Right lobe of liver (tissue), 6 donors: ENCODE measurements around the gene SLC9A8. TPM values are rescaled to one million over a fixed set of nuclear protein-coding genes. Genes with fewer than 3 reads are reported as not detected.
"Not testable (repeated sequence)": the region's sequence is repeated elsewhere in the genome, so short reads cannot be mapped to it uniquely, and the experiment has no call there.

ENCODE experiments used
- ATAC-seq, 4 donors: fragments of 200-7000 bp; cut with Tn5 transposase; one replicate each; pipeline ENCODE4 v1.9.1; 2020; ENCODE audit warnings: mild to moderate bottlenecking in 4 of 4, moderate library complexity in 4 of 4
- DNase-seq, 3 donors: peaks; one replicate each; pipeline ENCODE4 v3.0.0-alpha.2; 2020
- H3K27ac ChIP-seq, 3 donors: fragments of 200-600 bp; one replicate each; pipeline ENCODE4 v1.8.0; 2022
- H3K27me3 ChIP-seq, 2 donors: fragments of 200-600 bp; one replicate each; pipeline ENCODE4 v1.8.0; 2022
- H3K36me3 ChIP-seq, 4 donors: fragments of 200-600 bp; sonication (generic) in 1 of 4; one replicate each; pipeline versions ENCODE4 v1.5.1 to v1.8.0; 2017 to 2022; ENCODE audit warnings: control low read depth in 1 of 4
- H3K4me1 ChIP-seq, 4 donors: fragments of 200-600 bp; sonication (generic) in 1 of 4; one replicate each; pipeline versions ENCODE4 v1.5.1 to v1.8.0; 2017 to 2022; ENCODE audit warnings: control low read depth in 1 of 4
- H3K4me3 ChIP-seq, 3 donors: fragments of 200-600 bp; one replicate each; pipeline ENCODE4 v1.8.0; 2022
- H3K9me3 ChIP-seq, 4 donors: fragments of 200-600 bp; sonication (generic) in 1 of 4; one replicate each; pipeline versions ENCODE4 v1.5.1 to v1.8.0; 2017 to 2022; ENCODE audit warnings: control low read depth in 1 of 4
- CTCF ChIP-seq, 4 donors: fragments of 200-600 bp in 3 of 4; fragments of 450-650 bp in 1 of 4; IDR thresholded peaks; one replicate each; pipeline versions ENCODE4 v1.5.1 to v1.8.0; 2016 to 2022; ENCODE audit warnings: antibody characterized with exemption in 4 of 4, mild to moderate bottlenecking in 2 of 4
- POLR2A ChIP-seq: fragments of 450-650 bp; IDR thresholded peaks from one replicate; pipeline ENCODE4 v1.6.1; 2017; ENCODE audit warnings: antibody characterized with exemption, mild to moderate bottlenecking
- WGBS: methylation state at CpG from one replicate; pipeline ENCODE4 v1.1.6; 2018; ENCODE audit warnings: low coverage, low lambda C conversion rate; ENCODE audit not compliant: insufficient coverage; ENCODE audit errors: missing lambda C conversion rate; 5-methylcytosine and 5-hydroxymethylcytosine counted together
- intact Hi-C, 2 donors: fragments of 100-400 bp; cut with DNase I; formaldehyde crosslinking; loops; one replicate each; pipeline versions ENCODE4 v1.11.2 to v1.14.1; 2022
- total RNA-seq, 6 experiments: library from RNA; depleted of rRNA in 2 of 6; stranded (reverse); fragments of >200 nt in 2 of 6; fragmentation: NEBNext Ultra II Directional in 3 of 6; extraction: Animal tissue kit (Norgen Biotek cat#: 25700) in 3 of 6; gene quantifications; one replicate each; pipeline versions ENCODE4 v1.1.0 to v1.2.4, GENCODE V29; 2016 to 2023
- donor health status: DM: no; HTN: yes; CAD: no.
- donor health status: DM: no; HTN: no; CAD: no.
- donor health status: DM: no; HTN: no; CAD: no.
- donor health status: DM: no; HTN: yes; CAD: no.
- donor health status: DM: no; HTN: yes; CAD: no.

The SLC9A8 gene
- total RNA-seq, 6 experiments from 2014 or later: 6.8 to 10.6 (median 9.6) TPM

- Histone ChIP-seq H3K27ac (no peak overlapping the region), H3K36me3 (peaks cover 0 to 12% (median 1%) of the 10 kb centered on the region in 4 donors), H3K4me3 (no peak overlapping the region), H3K27me3 (no peaks in the 10 kb centered on the region), H3K4me1 (no peaks in the 10 kb centered on the region), H3K9me3 (no peaks in the 10 kb centered on the region)
- intact Hi-C loops: no loop called here
- TF ChIP-seq CTCF (IDR thresholded peaks at IDR 0.05) (no peak), POLR2A (no peak)
- ATAC-seq (no peak), DNase-seq (no peak)
- WGBS: 90% methylated on average over 2 of the region's 2 CpGs
Observed at GRCh38 chr20:49858076-49858585, 45.5 kb downstream of the SLC9A8 start.

- no peaks in the 10 kb centered on the region for H3K27me3 ChIP-seq
- 83% methylated on average over 2 of the region's 6 CpGs for WGBS
- intact Hi-C loops: no loop called here
- TF ChIP-seq CTCF (IDR thresholded peaks at IDR 0.05) (no peak), POLR2A (no peak)
- no peak overlapping the region for H3K27ac ChIP-seq
- peaks cover 0 to 10% (median 1%) of the 10 kb centered on the region in 4 donors for H3K36me3 ChIP-seq
- H3K4me1 ChIP-seq: no peaks in the 10 kb centered on the region
- H3K9me3 ChIP-seq: no peaks in the 10 kb centered on the region
- DNase-seq (no peak), ATAC-seq (no peak)
- no peak overlapping the region for H3K4me3 ChIP-seq
Observed at GRCh38 chr20:49859011-49859410, 46.4 kb downstream of the SLC9A8 start.

- Histone ChIP-seq H3K4me3 (no peak overlapping the region), H3K4me1 (no peaks in the 10 kb centered on the region), H3K27me3 (no peaks in the 10 kb centered on the region), H3K36me3 (peaks cover 0 to 16% (median 1%) of the 10 kb centered on the region in 4 donors), H3K9me3 (no peaks in the 10 kb centered on the region), H3K27ac (no peak overlapping the region)
- ATAC-seq (no peak), DNase-seq (no peak)
- TF ChIP-seq POLR2A (no peak), CTCF (IDR thresholded peaks at IDR 0.05) (no peak)
- intact Hi-C loops: no loop called here
Observed at GRCh38 chr20:49859807-49860206, 47.2 kb downstream of the SLC9A8 start.

- H3K36me3 ChIP-seq: peaks cover 0 to 20% (median 1%) of the 10 kb centered on the region in 4 donors
- H3K4me1 ChIP-seq, ATAC-seq, H3K27ac ChIP-seq, DNase-seq, H3K27me3 ChIP-seq, intact Hi-C loops, H3K4me3 ChIP-seq, H3K9me3 ChIP-seq: not testable (repeated sequence)
- 100% methylated on average over 1 of the region's 3 CpGs for WGBS
Observed at GRCh38 chr20:49861232-49861631, 48.6 kb downstream of the SLC9A8 start.

GRCh38 chr20:49862607-49863200 is 50.1 kb downstream of the SLC9A8 start:
- H3K36me3 ChIP-seq: peaks cover 0 to 21% (median 1%) of the 10 kb centered on the region in 4 donors
- 79% methylated on average over 6 of the region's 6 CpGs for WGBS
- ATAC-seq: no peak

More at GRCh38 chr20:49862607-49863200, 50.1 kb downstream of the SLC9A8 start:
- TF ChIP-seq POLR2A (no peak), CTCF (IDR thresholded peaks at IDR 0.05) (no peak)
- intact Hi-C loops: no loop called here
- no peak overlapping the region for H3K4me3 ChIP-seq
- no peaks in the 10 kb centered on the region for H3K9me3 ChIP-seq
- DNase-seq: no peak
- no peaks in the 10 kb centered on the region for H3K4me1 ChIP-seq
- no peaks in the 10 kb centered on the region for H3K27me3 ChIP-seq
- H3K27ac ChIP-seq: no peak overlapping the region
